OCI-LY7 (cell line): ENCODE results near the gene EME2. TPM values are rescaled to one million over a fixed set of nuclear protein-coding genes. Genes with fewer than 3 reads are reported as not detected.

Source experiments
- BruUV-seq: library from RNA; stranded (reverse); fragments of 400-500 nt; replicated peaks from 2 replicates; lab custom pipeline; 2021; lab: Mats Ljungman, UMichigan
- CTCF ChIA-PET: fragments of 300-600 bp; sonication (Branson Sonifier 250); formaldehyde crosslinking; loops from one replicate; lab custom pipeline; 2022; ENCODE audit warnings: antibody characterized with exemption; ENCODE audit not compliant: unreplicated experiment; lab: Charles Lee
- POLR2A ChIA-PET: fragments of 300-600 bp; sonication (Branson Sonifier 250); formaldehyde crosslinking; loops from one replicate; lab custom pipeline; 2022; ENCODE audit warnings: antibody characterized with exemption; lab: Charles Lee
- DNase-seq: peaks from one replicate; pipeline ENCODE4 v3.0.0-alpha.2; 2015; ENCODE audit warnings: low spot score
- H2AFZ ChIP-seq: fragments of 200-600 bp; sonication (generic), shearing (Covaris generic); 2 replicates; pipeline ENCODE4 v1.6.1; 2014; ENCODE audit warnings: mild to moderate bottlenecking, antibody characterized with exemption, low read length, moderate library complexity
- H3K27ac ChIP-seq: fragments of 200-600 bp; sonication (generic); 2 replicates; pipeline ENCODE4 v1.5.1; 2014; ENCODE audit warnings: mixed run types, low read depth, mild to moderate bottlenecking, moderate library complexity, low read length, inconsistent platforms; ENCODE audit not compliant: poor library complexity, severe bottlenecking
- H3K36me3 ChIP-seq: fragments of 200-600 bp; sonication (generic); 2 replicates; pipeline ENCODE4 v1.6.1; 2014; ENCODE audit warnings: mild to moderate bottlenecking, antibody characterized with exemption, low read length, moderate library complexity, mixed read lengths; ENCODE audit not compliant: insufficient read depth
- H3K4me1 ChIP-seq: fragments of 200-600 bp; sonication (generic); 2 replicates; pipeline ENCODE4 v1.5.1; 2014; ENCODE audit warnings: mild to moderate bottlenecking, low read length; ENCODE audit not compliant: insufficient read depth, poor library complexity, severe bottlenecking
- H3K4me2 ChIP-seq: fragments of 200-600 bp; sonication (generic); 2 replicates; pipeline ENCODE4 v1.6.1; 2014; ENCODE audit warnings: mild to moderate bottlenecking, low read length
- H3K4me3 ChIP-seq: fragments of 200-600 bp; sonication (generic); 2 replicates; pipeline ENCODE4 v1.5.1; 2014; ENCODE audit warnings: mild to moderate bottlenecking, low read depth, low read length; ENCODE audit not compliant: poor library complexity, severe bottlenecking
- H3K79me2 ChIP-seq: fragments of 200-600 bp; sonication (generic); 2 replicates; pipeline ENCODE4 v1.6.1; 2016; ENCODE audit warnings: low read depth, mild to moderate bottlenecking, low read length, moderate library complexity, mixed read lengths; ENCODE audit not compliant: insufficient read depth
- H3K9me2 ChIP-seq: fragments of 200-600 bp; sonication (generic); 2 replicates; pipeline ENCODE4 v1.6.1; 2016; ENCODE audit warnings: mild to moderate bottlenecking, low read length, mixed read lengths; ENCODE audit not compliant: insufficient read depth
- H3K9me3 ChIP-seq: fragments of 200-600 bp; sonication (generic); 2 replicates; pipeline ENCODE4 v1.6.1; 2014; ENCODE audit warnings: mild to moderate bottlenecking, mixed run types, low read length, mixed read lengths
- H4K20me1 ChIP-seq: fragments of 200-600 bp; sonication (generic); 2 replicates; pipeline ENCODE4 v1.6.1; 2014; ENCODE audit warnings: mild to moderate bottlenecking, antibody characterized with exemption, low read length, moderate library complexity, mixed read lengths; ENCODE audit not compliant: insufficient read depth
- CTCF ChIP-seq: fragments of 200-600 bp; sonication (generic); conservative IDR thresholded peaks from 2 replicates; pipeline ENCODE4 v1.5.1; 2014; ENCODE audit warnings: mild to moderate bottlenecking, antibody characterized with exemption, low read length, moderate library complexity, mixed read lengths
- EZH2phosphoT487 ChIP-seq: fragments of 200-600 bp; sonication (generic); IDR thresholded peaks from 2 replicates; pipeline ENCODE4 v1.6.1; 2018; ENCODE audit warnings: low read depth, borderline replicate concordance, mild to moderate bottlenecking, mixed run types, antibody characterized with exemption, low read length, moderate library complexity, mixed read lengths
- intact Hi-C: fragments of 100-400 bp; cut with micrococcal nuclease; formaldehyde crosslinking; loops from one replicate; pipeline ENCODE4 v1.10.0; 2022; ENCODE audit not compliant: unreplicated experiment
- total RNA-seq, 2 experiments: library from RNA; depleted of rRNA in 1 of 2; stranded (reverse); fragments of >200 nt in 1 of 2; shearing (Covaris generic) in 1 of 2; gene quantifications; 2 replicates each; pipeline ENCODE4 v1.2.3, GENCODE V29; 2014 to 2022

Gene EME2
- total RNA-seq, 2 experiments from 2014 or later: 23.8 to 48.5 TPM

- POLR2A ChIA-PET: no interaction called here
- H4K20me1 ChIP-seq: no peaks in the 10 kb centered on the region
- H3K4me2 ChIP-seq: no peak overlapping the region
- no peaks in the 10 kb centered on the region for H3K9me2 ChIP-seq
- no TSS peak for BruUV-seq
- no peaks in the 10 kb centered on the region for H3K9me3 ChIP-seq
- no peaks in the 10 kb centered on the region for H3K4me1 ChIP-seq
- DNase-seq: no peak
- intact Hi-C loops: no loop called here
- CTCF ChIA-PET: no interaction called here
- no peak for TF ChIP-seq CTCF
- TF ChIP-seq EZH2phosphoT487: no peak
- H3K79me2 ChIP-seq: no peaks in the 10 kb centered on the region
- H3K4me3 ChIP-seq: no peak overlapping the region
- peaks cover 43% of the 10 kb centered on the region for H3K36me3 ChIP-seq
- H2AFZ ChIP-seq: no peak overlapping the region
- H3K27ac ChIP-seq: no peak overlapping the region
Measured at GRCh38 chr16:1752853-1753252, 19.8 kb upstream of the EME2 start.

- BruUV-seq: no TSS peak
- intact Hi-C loops: no loop called here
- POLR2A ChIA-PET: interaction anchor here (0.7 kb wide), 1 partner anchor 396 kb away, joined by 5 read pairs; no protein-coding TSS in a partner anchor
- CTCF ChIA-PET: no interaction called here
- peaks cover 32% of the 10 kb centered on the region for H3K36me3 ChIP-seq
- H3K27ac ChIP-seq: no peak overlapping the region
- no peaks in the 10 kb centered on the region for H3K9me2 ChIP-seq
- H3K4me3 ChIP-seq: no peak overlapping the region
- H4K20me1 ChIP-seq: no peaks in the 10 kb centered on the region
- H3K4me2 ChIP-seq: no peak overlapping the region
- no peaks in the 10 kb centered on the region for H3K79me2 ChIP-seq
- H3K4me1 ChIP-seq: no peaks in the 10 kb centered on the region
- H2AFZ ChIP-seq: no peak overlapping the region
- no peak for DNase-seq
- no peaks in the 10 kb centered on the region for H3K9me3 ChIP-seq
- TF ChIP-seq CTCF (no peak), EZH2phosphoT487 (no peak)
Measured at GRCh38 chr16:1754204-1754603, 18.4 kb upstream of the EME2 start.

- H4K20me1 ChIP-seq: no peaks in the 10 kb centered on the region
- ChIA-PET POLR2A (no interaction called here), CTCF (no interaction called here)
- DNase-seq: no peak
- intact Hi-C loops: no loop called here
- no peak overlapping the region for H3K4me3 ChIP-seq
- H3K4me1 ChIP-seq: no peaks in the 10 kb centered on the region
- peaks cover 17% of the 10 kb centered on the region for H3K36me3 ChIP-seq
- no TSS peak for BruUV-seq
- TF ChIP-seq CTCF (no peak), EZH2phosphoT487 (no peak)
- no peak overlapping the region for H3K27ac ChIP-seq
- H3K9me3 ChIP-seq: no peaks in the 10 kb centered on the region
- H3K4me2 ChIP-seq: no peak overlapping the region
- H3K9me2 ChIP-seq: no peaks in the 10 kb centered on the region
- no peaks in the 10 kb centered on the region for H3K79me2 ChIP-seq
- no peak overlapping the region for H2AFZ ChIP-seq
Measured at GRCh38 chr16:1757714-1758461, 14.7 kb upstream of the EME2 start.
